ENCODE data around the gene GPR153.

DNA sequence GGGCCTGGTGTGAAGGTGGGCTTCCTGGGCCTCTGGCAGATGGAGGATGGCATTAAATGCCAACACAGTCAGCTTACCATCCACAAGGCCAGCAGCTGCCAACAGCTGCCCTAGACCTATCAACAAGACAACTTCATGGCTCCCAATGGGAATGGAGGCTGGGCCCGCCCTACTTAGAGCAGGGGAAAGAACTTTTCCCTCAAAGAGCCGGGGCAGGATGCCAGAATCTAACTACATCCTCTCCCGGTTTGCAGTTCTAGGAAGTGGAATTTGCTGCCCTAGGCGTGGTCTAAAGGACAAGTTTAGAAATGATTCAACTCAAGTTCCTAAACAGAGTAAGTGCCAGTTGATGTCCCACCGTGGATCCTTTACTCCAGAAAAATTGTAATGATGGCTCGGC lies 38.3 kb downstream of the GPR153 start:
- no peak for TF ChIP-seq CTCF (IDR thresholded peaks at IDR 0.05; ENCODE audit: low read depth, low read length, missing input control)
- TF ChIP-seq, protein P1, sequence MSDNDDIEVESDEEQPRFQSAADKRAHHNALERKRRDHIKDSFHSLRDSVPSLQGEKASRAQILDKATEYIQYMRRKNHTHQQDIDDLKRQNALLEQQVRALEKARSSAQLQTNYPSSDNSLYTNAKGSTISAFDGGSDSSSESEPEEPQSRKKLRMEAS (IDR thresholded peaks at IDR 0.05), result no peak

All from liver (tissue), 2 donors.